Hematopoietic multipotent progenitor cell treated with erythropoietin and hydrocortisone succinate and interleukin-3 and kit ligand, for 17 days (in vitro differentiated cells): ENCODE data around the gene RNF2.
"Not testable (repeated sequence)": the region's sequence is repeated elsewhere in the genome, so short reads cannot be mapped to it uniquely, and the experiment has no call there.

Source experiments
- DNase-seq: peaks from one replicate; pipeline ENCODE4 v3.0.0-alpha.2; 2015; ENCODE audit warnings: low spot score

The RNF2 gene

DNA sequence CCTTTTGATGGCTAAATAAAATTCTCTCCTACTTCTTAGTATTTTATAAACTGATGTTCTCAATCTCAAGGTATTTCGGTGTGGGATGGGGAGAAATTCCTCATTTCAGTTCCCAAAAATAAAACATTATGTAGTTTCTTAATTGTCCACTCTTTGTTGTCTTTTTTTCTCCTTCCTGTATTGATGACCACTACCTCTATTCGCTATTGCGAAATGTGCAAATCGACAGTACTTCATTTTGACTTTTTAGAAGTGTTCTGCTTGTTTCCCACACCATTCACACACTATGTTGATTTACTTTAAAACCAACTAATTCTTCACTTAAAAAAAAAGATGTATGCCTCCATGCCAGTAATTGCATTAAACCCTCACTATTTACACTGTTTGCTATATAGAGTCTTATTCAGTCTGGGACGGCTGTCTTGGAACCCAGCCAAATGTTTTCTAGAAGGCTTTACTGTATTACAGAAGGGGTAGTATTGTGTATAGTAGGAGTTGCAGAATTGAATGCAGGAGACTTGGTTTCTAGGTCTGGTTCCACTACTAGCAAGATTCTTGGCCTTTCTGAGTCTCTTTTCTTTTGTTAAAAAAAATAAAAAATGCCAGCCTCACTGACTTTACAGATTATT lies 5.6 kb downstream of the RNF2 start:
- no peak for DNase-seq

- DNase-seq = no peak
Observed at GRCh38 chr1:185053204-185053603, 7.8 kb downstream of the RNF2 start.

- no peak for DNase-seq
Observed at GRCh38 chr1:185054365-185055060, 9.2 kb downstream of the RNF2 start.

GRCh38 chr1:185058110-185058509 lies 12.8 kb downstream of the RNF2 start:
- no peak for DNase-seq

GRCh38 chr1:185058876-185059275 lies 13.5 kb downstream of the RNF2 start:
- DNase-seq = no peak

DNA sequence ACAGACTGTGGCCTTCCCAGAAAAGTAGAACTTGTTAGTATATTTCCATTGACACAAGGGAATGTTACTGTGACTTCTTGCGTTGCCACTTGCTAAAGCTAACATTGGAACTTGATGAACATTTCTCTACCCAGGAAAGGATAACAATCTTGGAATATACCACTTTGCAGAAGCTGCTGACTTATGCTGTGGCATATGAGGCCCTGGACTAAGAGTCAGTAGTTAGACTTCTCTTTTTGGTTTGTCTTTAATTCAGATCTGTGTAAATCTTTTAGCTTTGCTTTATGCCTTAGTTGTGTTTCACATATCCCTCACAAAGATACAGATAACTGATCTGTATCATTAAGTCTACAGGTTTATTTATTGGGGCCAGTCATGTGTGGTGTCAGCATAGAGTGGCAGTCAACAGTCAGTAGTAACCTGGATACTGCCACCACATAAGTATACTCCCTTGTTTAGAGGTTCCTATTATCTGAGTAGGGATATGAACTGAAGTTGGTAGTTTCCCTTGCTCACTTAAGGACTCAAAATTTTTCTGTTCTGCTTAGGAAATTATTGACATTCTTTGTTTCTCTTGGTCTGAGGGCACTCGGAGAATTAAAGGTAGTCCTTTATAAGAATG lies 14.7 kb downstream of the RNF2 start:
- no peak for DNase-seq

GRCh38 chr1:185062710-185063370 lies 17.5 kb downstream of the RNF2 start:
- no peak for DNase-seq

DNA sequence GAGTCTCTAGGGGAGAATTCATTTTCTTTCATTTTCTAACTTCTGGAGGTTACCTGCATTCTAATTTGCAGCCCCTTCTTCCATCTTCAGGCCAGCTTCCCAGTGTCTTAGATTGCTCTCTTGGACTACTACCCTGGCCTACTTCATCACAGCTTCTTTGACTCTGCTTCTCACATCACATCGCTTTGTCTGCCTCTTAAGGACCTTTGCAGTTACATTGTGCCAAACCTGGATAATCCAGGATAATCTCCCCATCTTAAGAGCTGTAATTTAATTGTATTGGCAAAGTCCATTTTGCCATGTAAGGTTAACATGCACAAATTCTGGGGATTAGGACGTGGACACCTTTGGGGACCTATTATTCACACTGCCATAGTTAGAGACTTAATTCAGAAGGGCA lies 18.4 kb downstream of the RNF2 start:
- DNase-seq = no peak

DNA sequence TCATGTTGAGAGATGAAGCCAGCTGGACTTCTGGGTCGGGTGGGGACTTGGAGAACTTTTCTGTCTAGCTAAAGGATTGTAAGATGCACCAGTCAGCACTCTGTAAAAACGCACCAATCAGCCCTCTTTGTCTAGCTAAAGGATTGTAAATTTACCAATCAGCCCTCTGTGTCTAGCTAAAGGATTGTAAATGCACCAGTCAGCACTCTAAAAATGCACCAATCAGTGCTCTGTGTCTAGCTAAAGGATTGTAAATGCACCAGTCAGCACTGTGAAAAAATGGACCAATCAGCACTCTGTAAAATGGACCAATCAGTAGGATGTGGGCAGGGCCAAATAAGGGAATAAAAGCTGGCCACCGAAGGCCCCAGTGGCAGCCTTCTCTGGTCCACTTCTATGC lies 19.6 kb downstream of the RNF2 start:
- not testable (repeated sequence) for DNase-seq

DNA sequence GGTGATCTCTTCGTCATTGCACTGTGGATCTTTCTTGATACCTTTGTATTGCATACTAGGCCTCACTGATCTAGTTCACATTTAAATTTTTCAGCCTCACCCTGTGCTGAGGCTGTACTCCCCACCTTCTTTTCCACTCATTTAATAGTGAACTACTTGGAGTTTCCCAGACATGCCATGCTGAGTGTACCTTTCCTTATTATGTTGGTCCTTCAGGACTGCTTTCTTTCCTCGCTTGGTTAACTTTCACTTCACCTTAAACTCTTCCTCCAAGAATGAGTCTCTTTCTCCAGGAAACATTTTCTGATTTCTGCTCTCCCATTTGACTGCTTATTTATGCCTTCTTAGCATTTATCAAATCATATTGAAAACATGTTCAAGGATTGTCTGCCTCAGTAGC lies 20.8 kb downstream of the RNF2 start:
- DNase-seq = no peak

DNA sequence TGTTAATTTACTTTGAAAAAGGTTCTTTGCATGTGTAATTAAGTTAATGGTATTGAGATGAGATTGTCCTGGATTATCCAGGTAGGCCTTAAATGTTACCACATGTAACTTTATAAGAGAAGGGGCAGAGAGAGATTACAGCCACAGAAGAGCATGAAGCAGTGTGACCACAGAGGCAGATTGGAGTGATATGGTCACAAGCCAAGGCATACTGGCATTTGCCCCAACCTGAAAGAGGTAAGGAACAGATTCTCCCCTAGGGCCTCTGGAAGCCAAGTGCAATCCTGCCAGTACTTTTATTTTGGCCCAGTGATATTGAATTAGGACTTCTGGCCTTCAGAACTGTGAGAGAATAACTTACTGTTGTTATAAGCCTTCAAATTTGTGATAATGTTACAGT lies 23.0 kb downstream of the RNF2 start:
- DNase-seq = no peak

DNA sequence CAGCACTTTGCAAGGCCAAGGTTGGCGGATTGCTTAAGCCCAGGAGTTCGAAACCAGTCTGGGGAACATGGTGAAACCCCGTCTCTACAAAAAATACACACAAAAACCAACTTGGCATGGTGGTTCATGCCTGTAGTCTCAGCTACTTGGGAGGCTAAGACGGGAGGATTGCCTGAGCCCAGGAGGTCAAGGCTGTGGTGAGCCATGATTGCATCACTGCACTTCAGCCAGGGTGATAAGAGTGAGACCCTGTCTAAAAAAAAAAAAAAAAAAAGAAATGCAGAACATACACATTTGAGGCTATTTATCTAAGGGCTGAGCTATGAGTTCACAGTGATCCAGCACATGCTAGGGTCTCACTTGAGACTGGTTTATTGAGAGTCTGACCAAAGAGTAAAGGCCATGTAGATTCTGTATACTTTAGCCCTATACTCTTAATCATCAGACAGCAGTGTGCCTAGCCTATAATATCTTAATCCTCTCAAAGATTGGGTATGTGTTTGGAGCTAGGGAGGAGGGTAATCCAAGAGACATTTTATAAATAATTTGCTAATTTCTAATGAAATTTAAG lies 23.9 kb downstream of the RNF2 start:
- no peak for DNase-seq

GRCh38 chr1:185070051-185070450 lies 24.7 kb downstream of the RNF2 start:
- DNase-seq = no peak

GRCh38 chr1:185073725-185074124 lies 28.4 kb downstream of the RNF2 start:
- DNase-seq = no peak

GRCh38 chr1:185074307-185074706 lies 28.9 kb downstream of the RNF2 start:
- no peak for DNase-seq

DNA sequence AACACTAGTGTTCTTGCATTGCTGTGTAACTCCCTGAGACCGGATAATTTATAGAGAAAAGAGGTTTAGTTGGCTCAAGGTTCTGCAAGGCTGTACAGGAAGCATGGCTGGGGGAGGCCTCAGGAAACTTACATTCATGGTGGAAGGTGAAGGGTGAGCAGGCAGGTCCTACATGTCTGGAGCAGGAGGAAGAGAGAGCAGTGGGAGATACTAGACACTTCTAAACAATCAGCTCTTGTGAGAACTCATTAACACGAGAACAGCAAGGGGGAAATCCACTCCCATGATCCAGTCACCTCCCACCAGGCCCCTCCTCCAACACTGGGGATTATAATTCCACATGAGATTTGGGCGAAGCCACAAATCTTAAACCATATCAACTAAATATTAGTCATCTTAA lies 30.1 kb downstream of the RNF2 start:
- no peak for DNase-seq

DNA sequence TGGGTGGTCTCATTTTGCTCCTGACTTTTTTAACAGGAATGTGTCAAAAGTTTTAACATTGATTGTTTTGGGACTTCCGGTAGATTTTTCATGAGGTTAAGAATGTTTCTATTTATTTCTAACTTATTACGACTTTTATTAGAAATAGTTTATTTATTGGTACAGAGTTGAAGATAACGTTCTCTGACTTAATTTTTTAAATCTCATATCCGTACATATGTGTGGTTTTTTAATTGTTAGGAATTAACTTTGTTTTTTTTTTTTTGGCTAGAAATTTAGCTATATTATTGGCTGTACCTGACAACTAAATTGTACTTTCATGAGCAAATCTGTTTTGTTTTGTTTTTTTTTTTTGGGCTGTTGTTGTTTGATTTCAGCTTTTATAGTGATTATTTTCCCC lies 32.0 kb downstream of the RNF2 start:
- no peak for DNase-seq

DNA sequence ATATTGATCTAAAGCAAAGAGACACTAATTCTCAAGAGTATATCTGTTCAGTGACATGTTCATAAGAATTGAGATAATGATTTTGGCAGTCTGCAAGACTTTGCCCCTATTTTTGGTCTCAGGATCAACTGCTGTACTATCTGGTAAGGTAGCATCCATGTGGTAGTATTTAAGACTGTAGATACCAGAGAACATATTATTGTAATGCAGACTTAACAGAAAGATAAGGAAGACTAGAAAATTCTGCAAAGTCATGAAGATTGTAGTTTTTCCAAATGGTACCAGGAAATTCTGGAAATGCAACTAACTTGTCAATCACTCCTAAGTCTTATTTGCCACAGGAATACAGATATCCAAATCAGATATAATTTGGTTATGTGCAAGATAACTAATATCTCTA lies 35.1 kb downstream of the RNF2 start:
- no peak for DNase-seq

GRCh38 chr1:185083818-185084217 lies 38.5 kb downstream of the RNF2 start:
- DNase-seq = no peak

- no peak for DNase-seq
Observed at GRCh38 chr1:185087101-185087500, 41.7 kb downstream of the RNF2 start.

GRCh38 chr1:185087746-185088145 lies 42.4 kb downstream of the RNF2 start:
- DNase-seq = peak; percentile 63

- no peak for DNase-seq
Observed at GRCh38 chr1:185091480-185091879, 46.1 kb downstream of the RNF2 start.

DNA sequence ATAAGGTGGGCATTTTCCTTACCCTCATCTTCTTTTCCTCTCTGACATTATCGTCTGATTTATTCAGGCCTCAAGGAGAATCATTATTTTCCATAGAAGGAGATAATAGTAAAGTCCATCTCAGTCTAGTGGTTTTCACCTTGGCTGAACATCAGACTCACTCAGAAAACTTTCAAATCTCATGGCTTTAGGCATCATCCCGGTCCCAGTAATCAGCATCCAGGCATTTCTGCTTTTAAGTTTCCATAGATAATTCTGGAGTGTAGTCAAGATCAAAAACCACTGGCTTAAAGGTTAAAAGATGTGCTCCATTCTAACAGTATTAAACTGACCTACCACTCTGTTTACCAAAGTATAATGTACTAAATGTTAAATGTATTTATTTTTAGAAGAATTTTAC lies 49.4 kb downstream of the RNF2 start:
- no peak for DNase-seq
